GM21390 (cell line): ENCODE data around the gene RSPRY1.

Source experiments
- ATAC-seq: cut with Tn5 transposase; IDR thresholded peaks from one replicate; pipeline ENCODE4 v1.9.1; 2021; ENCODE audit not compliant: unreplicated experiment

The RSPRY1 gene

GRCh38 chr16:57185945-57186871 is at the start of gene RSPRY1, which contains the start of gene PSME3IP1:
TSS of gene RSPRY1 (plus strand) at chr16:57186329. CDS start at chr16:57204659, 18,330 bp downstream.
TSS of gene PSME3IP1 (minus strand) at chr16:57186039. CDS start at chr16:57173854, 12,185 bp downstream.
- ATAC-seq = peak; percentile 84

GRCh38 chr16:57137043-57137442 is 49.1 kb upstream of the RSPRY1 start:
- ATAC-seq = no peak

GRCh38 chr16:57137566-57138273 is 48.4 kb upstream of the RSPRY1 start:
- ATAC-seq = no peak

GRCh38 chr16:57138281-57138935 is 47.7 kb upstream of the RSPRY1 start:
- no peak for ATAC-seq

- ATAC-seq = no peak
These were observed 45.0 kb upstream of the RSPRY1 start for GRCh38 chr16:57140931-57141668.

- ATAC-seq = peak; percentile 61
These were observed 44.1 kb upstream of the RSPRY1 start for GRCh38 chr16:57141822-57142631.

- ATAC-seq = no peak
These were observed 42.8 kb upstream of the RSPRY1 start for GRCh38 chr16:57143149-57143921.

- ATAC-seq = no peak
These were observed 42.1 kb upstream of the RSPRY1 start for GRCh38 chr16:57144027-57144426.

- ATAC-seq = no peak
These were observed 40.8 kb upstream of the RSPRY1 start for GRCh38 chr16:57145046-57146021.

GRCh38 chr16:57146040-57146647 is 40.0 kb upstream of the RSPRY1 start:
- no peak for ATAC-seq

GRCh38 chr16:57146735-57147134 is 39.4 kb upstream of the RSPRY1 start:
- no peak for ATAC-seq

- ATAC-seq = no peak
These were observed 38.5 kb upstream of the RSPRY1 start for GRCh38 chr16:57147381-57148221.

GRCh38 chr16:57148481-57148880 is 37.6 kb upstream of the RSPRY1 start:
- no peak for ATAC-seq

GRCh38 chr16:57149391-57149790 is 36.7 kb upstream of the RSPRY1 start:
- ATAC-seq = no peak

GRCh38 chr16:57150682-57151330 is 35.3 kb upstream of the RSPRY1 start:
- ATAC-seq = no peak

GRCh38 chr16:57151369-57151768 is 34.8 kb upstream of the RSPRY1 start:
- no peak for ATAC-seq
